PC-9 (cell line): ENCODE measurements around the gene GDF7.

Experiments
- CTCF ChIP-seq: fragments of 200-600 bp; sonication (generic); conservative IDR thresholded peaks from 2 replicates; pipeline ENCODE4 v1.6.1; 2017; ENCODE audit warnings: mixed run types, antibody characterized with exemption, mild to moderate bottlenecking, moderate library complexity
- EZH2 ChIP-seq: fragments of 200-600 bp; sonication (generic); IDR thresholded peaks from 2 replicates; pipeline ENCODE4 v1.8.0; 2017; ENCODE audit warnings: antibody characterized with exemption, low read depth

DNA sequence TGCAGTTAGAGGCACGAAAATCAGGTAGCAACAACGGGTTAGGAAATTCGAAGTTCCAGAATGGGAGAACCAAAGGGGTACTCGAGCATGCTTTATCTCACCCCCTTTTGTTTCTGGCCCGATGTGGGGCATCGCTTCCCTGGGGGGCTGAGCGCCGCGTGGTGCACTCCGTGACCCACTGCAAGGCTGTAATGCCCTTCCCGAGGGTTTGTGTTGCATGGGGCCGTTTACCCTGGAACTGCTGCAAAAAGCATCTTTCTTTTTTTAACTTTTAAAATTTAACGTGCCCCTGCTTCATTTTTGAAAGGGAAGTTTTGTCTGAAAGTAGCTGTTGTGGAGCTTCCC lies 4.8 kb downstream of the GDF7 start:
- no peak for TF ChIP-seq CTCF
- TF ChIP-seq EZH2, result no peak
